DMS153 (cell line): ENCODE results near the gene OR8H2.
"Not testable (repeated sequence)": the region's sequence is repeated elsewhere in the genome, so short reads cannot be mapped to it uniquely, and the experiment has no call there.

ENCODE experiments used
- DNase-seq: peaks from one replicate; lab custom pipeline; 2025; lab: John Stamatoyannopoulos, UW

The OR8H2 gene, protein sequence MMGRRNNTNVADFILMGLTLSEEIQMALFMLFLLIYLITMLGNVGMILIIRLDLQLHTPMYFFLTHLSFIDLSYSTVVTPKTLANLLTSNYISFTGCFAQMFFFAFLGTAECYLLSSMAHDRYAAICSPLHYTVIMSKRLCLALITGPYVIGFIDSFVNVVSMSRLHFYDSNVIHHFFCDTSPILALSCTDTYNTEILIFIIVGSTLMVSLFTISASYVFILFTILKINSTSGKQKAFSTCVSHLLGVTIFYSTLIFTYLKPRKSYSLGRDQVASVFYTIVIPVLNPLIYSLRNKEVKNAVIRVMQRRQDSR

DNA sequence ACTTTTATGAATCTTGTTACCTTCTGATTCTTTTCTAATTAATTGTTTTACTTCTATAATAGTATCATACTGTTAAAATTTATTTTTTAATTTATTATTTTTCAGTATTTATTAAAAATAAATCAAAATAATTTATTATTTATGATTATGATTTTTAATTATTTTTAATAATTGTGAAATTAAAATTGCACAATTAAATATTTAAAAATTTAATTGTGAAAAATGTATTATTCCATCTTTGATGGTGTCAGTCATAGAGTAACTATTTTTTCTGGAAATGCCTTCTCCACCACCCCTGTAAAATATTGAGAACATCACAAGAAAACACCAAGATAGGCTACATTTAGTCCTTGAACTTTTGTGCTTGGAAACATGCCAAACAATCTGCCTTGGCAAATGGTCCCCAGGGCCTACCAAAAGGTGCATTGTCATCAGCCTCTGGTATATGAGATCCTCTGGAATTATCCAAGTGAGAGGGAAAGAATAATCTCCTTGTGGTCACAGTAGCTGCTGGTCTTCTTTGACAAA lies at the start of gene OR8H2:
Gene OR8H2, plus strand, starts transcription at position 478 of the 528 bp plus-strand sequence. CDS start 1,356 bp downstream, outside the sequence.
- DNase-seq, result no peak

DNA sequence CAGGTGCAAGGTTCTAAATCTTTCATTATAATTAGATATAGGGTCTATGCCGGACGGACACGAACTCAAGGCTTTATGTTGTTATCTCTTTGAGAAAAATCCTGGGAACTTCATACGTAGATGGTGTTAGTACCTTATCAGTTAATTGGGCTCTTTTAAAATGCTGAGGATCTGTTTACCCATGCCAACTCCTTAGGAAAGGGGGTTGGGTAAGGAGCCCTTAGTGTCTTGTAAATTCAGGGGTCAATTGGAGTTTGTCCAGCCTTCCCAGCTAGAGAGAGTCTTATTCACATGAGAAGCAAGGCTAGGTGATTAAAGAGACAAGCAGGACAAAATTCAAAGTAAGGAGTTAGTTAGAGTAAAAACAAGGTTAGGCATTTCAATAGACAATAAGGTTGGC lies 47.1 kb upstream of the OR8H2 start:
- DNase-seq, result not testable (repeated sequence)

DNA sequence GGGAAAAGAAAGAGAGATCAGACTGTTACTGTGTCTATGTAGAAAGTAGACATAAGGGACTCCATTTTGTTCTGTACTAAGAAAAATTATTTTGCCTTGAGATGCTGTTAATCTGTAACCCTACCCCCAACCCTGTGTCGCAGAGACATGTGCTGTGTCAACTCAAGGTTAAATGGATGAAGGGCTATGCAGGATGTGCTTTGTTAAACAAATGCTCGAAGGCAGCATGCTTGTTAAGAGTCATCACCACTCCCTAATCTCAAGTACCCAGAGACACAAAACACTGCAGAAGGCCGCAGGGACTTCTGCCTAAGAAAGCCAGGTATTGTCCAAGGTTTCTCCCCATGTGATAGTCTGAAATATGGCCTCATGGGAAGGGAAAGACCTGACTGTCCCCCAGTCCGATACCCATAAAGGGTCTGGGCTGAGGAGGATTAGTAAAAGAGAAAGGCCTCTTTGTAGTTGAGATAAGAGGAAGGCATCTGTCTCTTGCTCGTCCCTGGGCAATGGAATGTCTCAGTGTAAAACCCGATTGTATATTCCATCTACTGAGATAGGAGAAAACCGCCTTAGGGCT lies 45.7 kb upstream of the OR8H2 start:
- DNase-seq, result peak; percentile 26

DNA sequence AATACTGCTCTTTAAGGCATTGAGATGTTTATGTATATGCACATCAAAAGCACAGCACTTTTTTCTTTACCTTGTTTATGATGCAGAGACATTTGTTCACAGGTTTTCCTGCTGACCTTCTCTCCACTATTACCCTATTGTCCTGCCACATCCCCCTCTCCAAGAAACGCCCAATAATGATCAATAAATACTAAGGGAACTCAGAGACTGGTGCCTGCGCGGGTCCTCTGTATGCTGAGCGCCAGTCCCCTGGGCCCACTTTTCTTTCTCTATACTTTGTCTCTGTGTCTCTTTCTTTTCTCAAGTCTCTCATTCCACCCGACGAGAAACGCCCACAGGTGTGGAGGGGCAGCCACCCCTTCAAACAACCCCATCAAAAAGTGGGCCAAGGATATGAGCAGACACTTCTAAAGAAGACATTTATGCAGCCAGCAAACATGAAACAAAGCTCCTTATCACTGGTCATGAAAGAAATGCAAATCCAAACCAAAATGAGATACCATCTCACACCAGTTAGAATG lies 45.2 kb upstream of the OR8H2 start:
- DNase-seq, result not testable (repeated sequence)

DNA sequence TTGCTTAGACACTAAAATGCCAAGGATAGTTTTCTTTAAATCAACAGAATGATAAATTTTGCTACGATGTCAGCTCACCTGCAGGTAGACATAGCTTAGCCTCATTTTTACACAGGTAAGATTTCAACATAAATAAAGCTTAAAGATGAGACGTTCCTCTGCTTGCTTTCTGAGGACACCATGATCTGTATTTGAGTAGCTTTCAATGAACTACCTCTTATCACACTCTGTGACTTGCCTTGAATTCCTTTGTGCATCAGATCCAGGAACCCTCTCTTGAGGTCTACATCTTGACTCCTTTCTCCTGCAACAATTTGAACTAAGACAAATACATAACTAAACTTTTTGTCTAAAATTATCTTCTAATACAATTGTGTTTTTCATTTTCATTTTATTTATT lies 36.5 kb upstream of the OR8H2 start:
- no peak for DNase-seq

DNA sequence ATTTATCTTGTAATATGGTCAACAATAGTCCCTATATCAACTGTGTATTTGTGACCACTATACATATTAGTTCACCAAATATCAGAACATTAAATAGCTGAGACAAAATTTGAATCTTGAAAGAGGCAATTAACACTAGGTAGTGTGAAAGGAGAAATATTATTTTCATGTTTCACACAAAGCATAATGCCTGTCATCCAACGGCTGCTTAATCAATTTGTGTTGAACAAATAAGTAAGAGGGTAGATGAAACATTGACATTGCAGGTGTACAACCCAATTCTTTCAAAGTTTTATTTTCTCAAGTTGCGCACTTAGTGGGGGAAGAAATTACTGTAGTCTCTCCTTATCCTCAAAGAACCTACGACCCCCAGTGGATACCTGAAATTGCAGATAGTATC lies 13.8 kb upstream of the OR8H2 start:
- DNase-seq, result no peak

DNA sequence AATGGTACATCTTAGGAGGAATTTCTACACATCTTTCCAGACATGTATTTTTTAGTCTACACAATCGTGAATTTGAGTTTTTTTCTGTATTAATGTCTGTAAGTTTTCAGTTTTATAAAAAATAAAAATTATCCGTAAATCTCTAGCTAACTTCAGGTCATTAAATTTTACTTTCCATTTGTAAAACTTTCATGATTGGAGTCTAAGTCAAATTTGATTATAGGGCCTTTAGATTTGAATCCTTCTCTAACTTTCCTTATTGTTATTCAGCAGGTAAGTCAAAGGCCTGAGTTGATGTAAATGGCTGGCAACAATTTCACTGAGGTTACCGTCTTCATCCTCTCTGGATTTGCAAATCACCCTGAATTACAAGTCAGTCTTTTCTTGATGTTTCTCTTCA lies 10.5 kb upstream of the OR8H2 start, which contains the start of gene OR8I2:
Gene OR8I2, plus strand, starts transcription at position 301 of the 400 bp plus-strand sequence. Its CDS starts 0 bp downstream, at position 301.
- no peak for DNase-seq

DNA sequence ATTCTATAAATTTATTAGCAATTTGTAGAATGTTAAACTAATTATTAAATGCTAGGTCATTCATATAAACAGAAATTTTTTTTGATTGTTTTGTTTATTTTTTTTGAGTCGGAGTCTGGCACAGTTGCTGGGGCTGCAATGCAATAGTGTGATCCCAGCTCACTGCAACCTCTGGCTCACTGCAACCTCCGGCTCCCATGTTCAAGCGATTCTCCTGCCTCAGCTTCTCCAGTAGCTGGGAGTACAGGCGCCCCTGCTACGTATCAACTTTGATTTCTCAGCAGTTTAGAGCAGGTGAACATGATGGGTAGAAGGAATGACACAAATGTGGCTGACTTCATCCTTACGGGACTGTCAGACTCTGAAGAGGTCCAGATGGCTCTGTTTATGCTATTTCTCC lies 18.6 kb downstream of the OR8H2 start, which contains the start of gene OR8H3:
Gene OR8H3, plus strand, starts transcription at position 301 of the 400 bp plus-strand sequence. Its CDS starts 0 bp downstream, at position 301.
- no peak for DNase-seq

DNA sequence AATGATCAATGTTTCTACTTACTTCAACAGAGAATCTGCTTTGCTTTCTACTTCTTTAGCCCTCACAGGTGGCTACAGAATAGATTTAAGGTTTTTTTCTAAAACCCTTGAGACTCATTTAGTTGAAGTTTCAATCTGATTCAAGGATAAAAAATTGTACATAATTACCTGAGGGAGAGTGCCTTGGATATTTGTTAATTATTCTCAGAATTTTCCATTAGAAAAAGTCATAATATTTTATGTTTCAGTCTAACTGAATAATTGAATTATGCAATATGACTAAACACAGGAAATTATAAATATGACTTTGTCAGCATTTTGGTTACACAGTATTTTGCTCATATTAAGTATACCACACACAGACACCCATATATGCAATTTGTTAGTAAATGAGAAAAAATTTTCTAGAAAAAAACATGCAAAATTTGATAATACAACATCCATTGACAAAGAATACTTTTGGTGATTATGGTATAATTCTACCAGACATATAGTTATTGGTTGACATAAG lies 36.7 kb downstream of the OR8H2 start, which contains the start of gene OR8J3:
Gene OR8J3, minus strand, starts transcription at position 51 of the 511 bp plus-strand sequence. CDS start 2,483 bp downstream, outside the sequence.
- no peak for DNase-seq

DNA sequence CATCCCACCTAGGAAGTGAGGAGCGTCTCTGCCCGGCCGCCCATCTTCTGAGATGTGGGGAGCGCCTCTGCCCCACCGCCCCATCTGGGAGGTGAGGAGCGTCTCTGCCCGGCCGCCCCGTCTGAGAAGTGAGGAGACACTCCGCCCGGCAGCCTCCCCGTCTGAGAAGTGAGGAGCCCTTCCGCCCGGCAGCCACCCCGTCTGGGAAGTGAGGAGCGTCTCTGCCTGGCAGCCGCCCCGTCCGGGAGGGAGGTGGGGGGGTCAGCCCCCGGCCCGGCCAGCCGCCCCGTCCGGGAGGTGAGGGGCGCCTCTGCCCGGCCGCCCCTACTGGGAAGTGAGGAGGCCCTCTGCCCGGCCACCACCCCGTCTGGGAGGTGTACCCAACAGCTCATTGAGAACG lies 40.2 kb downstream of the OR8H2 start:
- DNase-seq, result not testable (repeated sequence)

DNA sequence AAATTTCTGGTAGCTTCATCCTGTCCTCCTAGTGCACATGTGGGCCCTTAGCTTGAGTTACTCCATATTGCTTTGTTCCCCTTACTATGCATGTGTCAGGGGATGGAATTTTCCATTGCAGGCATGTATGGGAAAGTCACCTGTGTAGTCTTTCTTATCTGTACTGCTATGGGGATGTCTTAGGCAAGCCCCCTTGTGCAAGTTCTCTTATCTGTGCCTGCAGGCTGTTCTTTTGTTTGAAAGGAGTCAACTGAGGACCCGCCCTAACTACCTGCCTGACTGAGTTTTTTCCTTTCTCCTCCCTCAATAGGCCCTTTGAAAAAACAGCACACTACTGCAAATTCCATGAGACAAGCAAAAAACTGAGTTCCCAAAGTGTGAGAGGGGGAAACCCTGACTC lies 47.9 kb downstream of the OR8H2 start:
- no peak for DNase-seq

DNA sequence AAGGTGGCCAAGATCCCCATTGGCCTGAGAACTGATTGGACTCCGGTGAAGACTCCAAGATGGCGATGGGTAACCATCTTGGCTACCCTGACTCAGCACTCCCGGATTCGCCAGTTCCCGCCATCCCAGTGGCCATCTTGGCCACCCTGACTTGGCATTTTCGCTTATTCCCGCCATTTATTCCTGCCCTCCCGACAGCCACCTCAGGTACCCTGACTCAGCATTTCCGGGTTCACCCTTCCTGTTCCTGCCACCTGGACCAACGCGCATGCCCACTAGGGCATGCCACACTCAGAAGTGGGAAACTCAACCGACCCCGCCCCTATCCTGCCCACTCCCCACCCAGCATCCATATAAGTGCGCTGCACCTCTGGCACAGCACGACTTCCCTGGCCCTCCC lies 48.8 kb downstream of the OR8H2 start:
- no peak for DNase-seq
